ENCODE measurements around the gene SNTG2.

Gene SNTG2

DNA sequence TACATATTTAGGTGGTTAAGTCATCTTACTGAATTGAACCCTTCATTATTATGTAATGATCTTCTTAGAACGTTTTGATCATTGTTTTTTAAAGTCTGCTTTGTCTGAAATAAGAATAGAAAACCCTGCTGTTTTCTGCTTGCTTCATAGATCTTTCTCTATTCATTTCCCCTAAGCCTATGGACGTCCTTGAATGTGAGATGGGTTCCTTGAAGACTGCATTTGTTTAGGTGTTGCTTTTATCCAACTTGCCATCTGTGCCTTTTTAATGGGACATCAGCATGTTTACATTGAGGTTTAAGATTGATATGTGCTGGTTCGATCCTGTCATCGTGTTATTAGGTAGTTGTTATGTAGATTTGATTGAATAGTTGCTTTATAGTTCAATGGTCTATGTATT lies 95.4 kb downstream of the SNTG2 start:
- no peak overlapping the region for H3K4me3 ChIP-seq (ENCODE audit: low read depth, low read length)
- TF ChIP-seq, protein P1, sequence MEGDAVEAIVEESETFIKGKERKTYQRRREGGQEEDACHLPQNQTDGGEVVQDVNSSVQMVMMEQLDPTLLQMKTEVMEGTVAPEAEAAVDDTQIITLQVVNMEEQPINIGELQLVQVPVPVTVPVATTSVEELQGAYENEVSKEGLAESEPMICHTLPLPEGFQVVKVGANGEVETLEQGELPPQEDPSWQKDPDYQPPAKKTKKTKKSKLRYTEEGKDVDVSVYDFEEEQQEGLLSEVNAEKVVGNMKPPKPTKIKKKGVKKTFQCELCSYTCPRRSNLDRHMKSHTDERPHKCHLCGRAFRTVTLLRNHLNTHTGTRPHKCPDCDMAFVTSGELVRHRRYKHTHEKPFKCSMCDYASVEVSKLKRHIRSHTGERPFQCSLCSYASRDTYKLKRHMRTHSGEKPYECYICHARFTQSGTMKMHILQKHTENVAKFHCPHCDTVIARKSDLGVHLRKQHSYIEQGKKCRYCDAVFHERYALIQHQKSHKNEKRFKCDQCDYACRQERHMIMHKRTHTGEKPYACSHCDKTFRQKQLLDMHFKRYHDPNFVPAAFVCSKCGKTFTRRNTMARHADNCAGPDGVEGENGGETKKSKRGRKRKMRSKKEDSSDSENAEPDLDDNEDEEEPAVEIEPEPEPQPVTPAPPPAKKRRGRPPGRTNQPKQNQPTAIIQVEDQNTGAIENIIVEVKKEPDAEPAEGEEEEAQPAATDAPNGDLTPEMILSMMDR (IDR thresholded peaks at IDR 0.05; ENCODE audit: borderline replicate concordance, insufficient read depth, low read depth, low read length), result no peak

DNA sequence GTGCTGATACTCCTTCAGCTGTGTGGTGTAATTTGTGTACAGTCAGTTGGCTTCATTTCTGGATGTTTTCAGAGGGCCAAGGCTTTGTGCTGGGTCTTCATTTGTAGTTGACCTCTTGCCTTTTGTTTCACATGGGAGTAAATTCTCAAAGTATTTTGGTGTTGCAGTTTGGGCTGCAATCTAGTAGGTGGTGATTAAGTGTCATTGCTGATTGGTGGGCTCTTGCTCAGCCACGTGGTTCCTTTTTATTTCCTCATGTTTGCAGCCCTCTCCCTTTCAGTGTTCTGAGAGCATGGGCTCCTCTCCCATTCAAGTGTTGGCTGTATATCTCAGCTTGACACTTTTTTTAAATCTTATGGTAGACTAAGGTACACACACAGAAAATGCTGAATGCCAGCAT lies 96.8 kb downstream of the SNTG2 start:
- H3K4me3 ChIP-seq (ENCODE audit: low read depth, low read length), result no peak overlapping the region
- TF ChIP-seq, protein P1 (IDR thresholded peaks at IDR 0.05; ENCODE audit: borderline replicate concordance, insufficient read depth, low read depth, low read length), result no peak

DNA sequence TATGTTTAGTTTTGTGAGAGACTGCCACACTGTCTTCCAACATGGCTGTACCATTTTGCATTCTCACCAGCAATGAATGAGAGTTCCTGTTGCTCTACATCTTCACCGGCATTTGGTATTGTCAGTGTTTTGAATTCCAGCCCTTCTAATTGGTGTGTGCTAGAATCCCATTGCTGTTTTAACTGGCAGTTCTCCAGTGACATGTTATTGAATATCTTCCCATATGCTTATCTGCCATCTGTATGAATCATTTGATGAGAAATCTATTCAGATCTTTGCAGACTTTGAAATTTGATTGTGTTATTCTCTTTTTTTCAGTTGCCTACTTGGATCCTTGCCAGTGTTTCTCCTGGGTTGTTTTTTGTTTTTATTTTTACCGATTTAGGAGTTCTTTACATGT lies 99.0 kb downstream of the SNTG2 start:
- TF ChIP-seq, protein P1 (IDR thresholded peaks at IDR 0.05; ENCODE audit: borderline replicate concordance, insufficient read depth, low read depth, low read length), result no peak
- no peak overlapping the region for H3K4me3 ChIP-seq (ENCODE audit: low read depth, low read length)

GRCh38 chr2:1051075-1051474 lies 100.4 kb downstream of the SNTG2 start:
- no peak overlapping the region for H3K4me3 ChIP-seq (ENCODE audit: low read depth, low read length)
- TF ChIP-seq, protein P1 (IDR thresholded peaks at IDR 0.05; ENCODE audit: borderline replicate concordance, insufficient read depth, low read depth, low read length), result no peak

DNA sequence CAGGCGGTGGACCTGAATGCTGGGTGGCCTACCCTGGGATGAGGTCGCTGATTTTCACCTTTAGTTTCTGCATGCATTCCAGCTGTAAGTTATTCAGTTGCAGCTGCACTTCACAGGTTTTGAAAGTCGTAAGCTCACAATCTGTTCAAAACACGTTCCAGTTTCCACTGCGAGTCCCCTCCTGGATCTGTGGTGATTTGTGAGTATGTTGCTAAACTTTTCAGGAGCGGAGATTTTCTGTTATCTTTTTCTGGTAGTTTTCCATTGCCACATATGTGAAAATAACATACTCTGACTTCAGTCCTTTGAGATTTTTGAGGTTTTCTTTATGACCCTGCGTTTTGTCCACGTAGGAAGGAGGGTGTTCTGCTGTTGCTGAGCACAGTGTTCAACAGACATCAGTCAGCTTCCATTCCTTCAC lies 102.1 kb downstream of the SNTG2 start:
- TF ChIP-seq, protein P1 (IDR thresholded peaks at IDR 0.05; ENCODE audit: borderline replicate concordance, insufficient read depth, low read depth, low read length), result no peak
- no peak overlapping the region for H3K4me3 ChIP-seq (ENCODE audit: low read depth, low read length)

DNA sequence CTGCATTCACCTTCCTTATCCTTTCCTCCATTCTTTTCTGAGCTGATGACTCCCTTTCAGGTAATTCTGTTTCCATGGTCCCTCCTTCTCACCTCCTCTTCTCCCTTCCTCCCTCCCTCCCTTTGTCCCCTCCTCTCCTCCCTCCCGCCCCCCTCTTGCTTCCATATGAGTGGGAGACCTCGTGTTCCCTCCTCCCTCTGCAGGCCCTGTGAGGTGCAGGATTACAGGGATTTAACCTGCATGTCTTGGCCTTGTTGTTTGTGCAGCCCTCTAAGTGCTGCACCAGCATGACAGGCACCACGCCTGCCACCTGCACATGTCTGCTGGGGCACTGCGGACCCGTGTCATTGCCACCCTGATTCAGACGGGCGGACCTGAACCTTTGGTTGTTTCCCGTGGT lies 103.1 kb downstream of the SNTG2 start:
- H3K4me3 ChIP-seq (ENCODE audit: low read depth, low read length), result no peak overlapping the region
- TF ChIP-seq, protein P1 (IDR thresholded peaks at IDR 0.05; ENCODE audit: borderline replicate concordance, insufficient read depth, low read depth, low read length), result no peak

DNA sequence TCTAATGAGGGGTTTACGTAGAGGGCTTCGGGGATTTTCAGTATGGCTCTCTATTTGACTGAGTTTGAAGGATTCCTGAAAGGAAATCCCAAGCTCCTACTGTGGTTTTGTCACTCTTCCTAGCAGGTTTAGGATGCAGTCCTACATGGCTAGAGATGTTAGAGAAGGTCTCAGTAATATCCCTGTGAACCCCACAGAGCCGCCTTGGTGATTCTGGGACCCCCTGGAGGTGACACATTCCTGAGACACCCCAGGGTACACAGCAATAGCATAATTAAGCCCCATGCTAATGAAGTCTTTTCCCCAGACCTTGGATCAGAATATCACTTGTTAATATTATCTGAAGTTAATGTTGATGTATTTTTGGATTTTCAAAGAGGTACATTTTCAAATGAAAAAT lies 103.8 kb downstream of the SNTG2 start:
- TF ChIP-seq, protein P1 (IDR thresholded peaks at IDR 0.05; ENCODE audit: borderline replicate concordance, insufficient read depth, low read depth, low read length), result no peak
- no peak overlapping the region for H3K4me3 ChIP-seq (ENCODE audit: low read depth, low read length)
